RWPE2 (cell line): Measurements from ENCODE around the gene SIDT2.

ENCODE experiments used
- ATAC-seq: fragments of 200-7000 bp; cut with Tn5 transposase; 3 replicates; pipeline ENCODE4 v1.9.1; 2021; ENCODE audit warnings: low read depth
- DNase-seq: peaks from one replicate; pipeline ENCODE4 v3.0.0-alpha.2; 2020; ENCODE audit warnings: low spot score
- H3K27ac ChIP-seq: fragments of 450-650 bp; 2 replicates; pipeline ENCODE4 v1.5.1; 2017; ENCODE audit warnings: mild to moderate bottlenecking; ENCODE audit not compliant: poor library complexity, severe bottlenecking
- H3K27me3 ChIP-seq: fragments of 250-450 bp; sonication (Bioruptor Pico); 2 replicates; pipeline ENCODE4 v1.5.1; 2021; ENCODE audit warnings: mild to moderate bottlenecking, moderate library complexity; ENCODE audit not compliant: insufficient read depth, poor library complexity, severe bottlenecking
- H3K36me3 ChIP-seq: fragments of 250-450 bp; sonication (Bioruptor Pico); 2 replicates; pipeline ENCODE4 v1.5.1; 2020; ENCODE audit warnings: low read depth, mild to moderate bottlenecking, moderate library complexity
- H3K4me1 ChIP-seq: fragments of 250-450 bp; sonication (Bioruptor Pico); 2 replicates; pipeline ENCODE4 v1.5.1; 2021; ENCODE audit warnings: mild to moderate bottlenecking, moderate library complexity; ENCODE audit not compliant: insufficient read depth, poor library complexity, severe bottlenecking
- H3K4me3 ChIP-seq: fragments of 250-450 bp; sonication (Bioruptor Pico); 2 replicates; pipeline ENCODE4 v1.5.1; 2021; ENCODE audit warnings: mild to moderate bottlenecking, moderate library complexity; ENCODE audit not compliant: severe bottlenecking
- H3K9me3 ChIP-seq: fragments of 250-450 bp; sonication (Bioruptor Pico); 2 replicates; pipeline ENCODE4 v1.5.1; 2021; ENCODE audit warnings: mild to moderate bottlenecking, moderate library complexity; ENCODE audit not compliant: severe bottlenecking
- CTCF ChIP-seq: fragments of 450-650 bp; IDR thresholded peaks from one replicate; pipeline ENCODE4 v1.5.1; 2017; ENCODE audit warnings: mild to moderate bottlenecking, moderate library complexity; ENCODE audit not compliant: poor library complexity, severe bottlenecking

SIDT2 gene

GRCh38 chr11:117210620-117211019 is 32.1 kb downstream of the SIDT2 start:
- Histone ChIP-seq H3K4me1 (no peaks in the 10 kb centered on the region), H3K9me3 (no peaks in the 10 kb centered on the region), H3K36me3 (peaks cover 15% of the 10 kb centered on the region; the same call in 1 of the 2 replicates), H3K27me3 (no peaks in the 10 kb centered on the region), H3K4me3 (no peak overlapping the region), H3K27ac (no peak overlapping the region)
- DNase-seq = no peak
- TF ChIP-seq CTCF = no peak
- no peak for ATAC-seq

- DNase-seq = no peak
- TF ChIP-seq CTCF = no peak
Measured at GRCh38 chr11:117212697-117213355, 34.3 kb downstream of the SIDT2 start.

GRCh38 chr11:117214404-117215110 is 36.0 kb downstream of the SIDT2 start:
- DNase-seq = no peak
- Histone ChIP-seq H3K4me1 (no peaks in the 10 kb centered on the region), H3K27me3 (no peaks in the 10 kb centered on the region), H3K9me3 (no peaks in the 10 kb centered on the region), H3K4me3 (no peak overlapping the region), H3K36me3 (peaks cover 37% of the 10 kb centered on the region), H3K27ac (no peak overlapping the region)
- no peak for ATAC-seq
- TF ChIP-seq CTCF = no peak

More at GRCh38 chr11:117212697-117213355, 34.3 kb downstream of the SIDT2 start:
- ATAC-seq = no peak
- Histone ChIP-seq H3K4me1 (no peaks in the 10 kb centered on the region), H3K9me3 (no peaks in the 10 kb centered on the region), H3K27me3 (no peaks in the 10 kb centered on the region), H3K36me3 (peaks cover 22% of the 10 kb centered on the region), H3K27ac (no peak overlapping the region), H3K4me3 (no peak overlapping the region)

- Histone ChIP-seq H3K9me3 (no peaks in the 10 kb centered on the region), H3K27me3 (no peaks in the 10 kb centered on the region), H3K27ac (no peak overlapping the region), H3K4me1 (no peaks in the 10 kb centered on the region), H3K36me3 (peaks cover 42% of the 10 kb centered on the region), H3K4me3 (no peak overlapping the region)
- ATAC-seq = no peak
- DNase-seq = peak; percentile 24
- no peak for TF ChIP-seq CTCF
Measured at GRCh38 chr11:117217141-117218084, 38.9 kb downstream of the SIDT2 start.
